Stimulated activated CD4-positive, alpha-beta T cell treated with anti-CD3 and anti-CD28 coated beads, TNF-alpha, amount 100 ng/mL, for 48 hours (primary cell): ENCODE results near the gene NFKB2.

Experiments
- DNase-seq, 3 donors: peaks; one replicate each; pipeline ENCODE4 v3.0.0-alpha.2; 2020; ENCODE audit warnings: low read depth in 3 of 3

Gene NFKB2

DNA sequence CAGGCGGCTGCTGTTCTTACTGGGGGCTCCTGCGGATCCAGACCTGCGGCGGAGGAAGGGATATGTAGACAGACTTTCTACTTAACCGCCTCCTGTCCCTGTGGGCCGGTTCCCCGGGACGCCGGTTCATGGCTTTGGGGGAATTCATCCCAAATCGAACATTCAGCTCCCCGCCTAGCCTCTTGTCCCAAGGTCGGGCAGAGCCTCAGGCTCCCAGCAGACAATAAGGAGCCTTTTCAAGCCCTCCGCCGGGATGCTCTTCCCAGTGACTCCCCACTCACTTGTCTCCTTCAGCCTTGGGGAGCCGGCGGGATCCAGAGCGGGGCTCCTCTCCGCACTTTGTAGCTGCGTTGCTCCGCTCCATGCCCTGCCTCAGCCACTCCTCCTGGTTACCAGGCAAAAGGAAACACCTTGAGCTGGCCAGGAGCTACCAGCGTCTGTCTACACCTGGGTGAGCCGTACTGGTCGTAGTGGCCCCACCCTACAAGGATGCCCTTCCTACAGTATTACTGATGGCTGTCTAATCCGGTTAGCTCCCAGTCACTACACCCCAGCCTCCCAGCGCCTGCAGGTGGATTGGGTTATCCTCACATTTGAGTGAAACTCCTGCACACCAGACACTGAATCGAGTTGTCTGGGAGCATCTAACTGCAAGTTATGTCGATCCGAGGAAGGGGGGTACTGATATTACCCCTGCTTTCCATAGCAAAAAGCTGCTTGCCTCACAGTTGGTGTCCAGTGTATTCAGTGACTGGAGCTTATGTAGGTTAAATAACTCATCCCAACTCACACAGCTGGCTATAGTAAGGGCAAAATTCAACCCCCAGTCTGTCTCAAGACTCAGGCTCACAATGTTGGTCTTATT is 55.8 kb downstream of the NFKB2 start, which contains the start of gene C10orf95:
TSS of gene C10orf95 (minus strand) at position 439 of the 865 bp plus-strand sequence. CDS start 450 bp downstream, outside the sequence.
- no peak for DNase-seq
